Ectodermal cell (in vitro differentiated cells): ENCODE data around the gene LMOD2.
A peak's percentile ranks its signal among the peaks of the same experiment; 100 is the strongest.

Experiments used
- H3K27ac ChIP-seq: 2 replicates; pipeline ENCODE4 v1.7.0; 2013; ENCODE audit warnings: mild to moderate bottlenecking, low read depth, low read length; ENCODE audit not compliant: insufficient read depth, poor library complexity, severe bottlenecking
- H3K27me3 ChIP-seq: 2 replicates; pipeline ENCODE4 v1.7.0; 2013; ENCODE audit warnings: mild to moderate bottlenecking, low read length; ENCODE audit not compliant: insufficient read depth, control insufficient read depth, poor library complexity, severe bottlenecking
- H3K36me3 ChIP-seq: one replicate; pipeline ENCODE4 v1.7.0; 2013; ENCODE audit warnings: low read length; ENCODE audit not compliant: control insufficient read depth, insufficient read depth
- H3K4me1 ChIP-seq: one replicate; pipeline ENCODE4 v1.7.0; 2013; ENCODE audit warnings: low read length; ENCODE audit not compliant: control insufficient read depth, insufficient read depth
- H3K4me3 ChIP-seq: 2 replicates; pipeline ENCODE4 v1.7.0; 2013; ENCODE audit warnings: low read depth, low read length, control low read depth; ENCODE audit not compliant: insufficient read depth
- H3K9me3 ChIP-seq: 2 replicates; pipeline ENCODE4 v1.7.0; 2013; ENCODE audit warnings: mild to moderate bottlenecking, low read length, moderate library complexity; ENCODE audit not compliant: control insufficient read depth
- WGBS, 2 experiments: methylation state at CpG; one replicate each; pipeline ENCODE4 v1.1.7; 2013; ENCODE audit warnings: missing lambda C conversion rate in 2 of 2; 5-methylcytosine and 5-hydroxymethylcytosine counted together

Gene LMOD2

GRCh38 chr7:123637878-123638277, 17.8 kb upstream of the LMOD2 start:
- Histone ChIP-seq H3K4me3 (no peak overlapping the region), H3K27me3 (no peaks in the 10 kb centered on the region), H3K27ac (no peak overlapping the region), H3K4me1 (peaks cover 16% of the 10 kb centered on the region), H3K9me3 (no peaks in the 10 kb centered on the region), H3K36me3 (no peaks in the 10 kb centered on the region)
- 91 to 93% methylated on average over 2 of the region's 2 CpGs for WGBS, 2 experiments

- Histone ChIP-seq H3K4me1 (peaks cover 23% of the 10 kb centered on the region), H3K9me3 (no peaks in the 10 kb centered on the region), H3K27me3 (no peaks in the 10 kb centered on the region), H3K4me3 (no peak overlapping the region), H3K36me3 (no peaks in the 10 kb centered on the region), H3K27ac (no peak overlapping the region)
- WGBS, 2 experiments: 89 to 90% methylated on average over 2 of the region's 2 CpGs
Measured at GRCh38 chr7:123639631-123640030, 16.0 kb upstream of the LMOD2 start.

GRCh38 chr7:123640583-123640982, 15.1 kb upstream of the LMOD2 start:
- Histone ChIP-seq H3K27me3 (no peaks in the 10 kb centered on the region), H3K4me3 (no peak overlapping the region), H3K9me3 (no peaks in the 10 kb centered on the region), H3K36me3 (no peaks in the 10 kb centered on the region), H3K27ac (no peak overlapping the region), H3K4me1 (peaks cover 33% of the 10 kb centered on the region)

DNA sequence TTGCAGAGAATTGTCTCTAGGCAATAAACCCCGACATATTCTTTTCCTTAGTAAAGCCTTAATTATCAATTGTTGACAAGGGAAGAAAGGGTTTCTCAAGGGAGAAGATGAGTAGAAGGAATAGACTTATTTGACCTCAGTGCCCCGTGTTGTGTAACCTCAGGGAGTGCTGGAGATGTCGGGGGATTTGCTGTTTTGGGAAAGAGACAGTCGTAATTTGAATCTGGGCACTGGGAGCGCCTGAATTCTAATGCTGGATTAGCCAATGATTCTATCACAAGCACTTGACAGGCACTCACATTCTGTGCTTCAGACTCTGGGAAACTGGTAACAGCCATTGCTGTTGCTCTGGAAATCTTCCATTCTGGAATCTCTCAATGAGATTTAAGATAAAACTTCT, 13.8 kb upstream of the LMOD2 start:
- WGBS, 2 experiments: 89% methylated on average over 5 of the region's 5 CpGs
- Histone ChIP-seq H3K4me3 (no peak overlapping the region), H3K4me1 (peaks cover 40% of the 10 kb centered on the region)

DNA sequence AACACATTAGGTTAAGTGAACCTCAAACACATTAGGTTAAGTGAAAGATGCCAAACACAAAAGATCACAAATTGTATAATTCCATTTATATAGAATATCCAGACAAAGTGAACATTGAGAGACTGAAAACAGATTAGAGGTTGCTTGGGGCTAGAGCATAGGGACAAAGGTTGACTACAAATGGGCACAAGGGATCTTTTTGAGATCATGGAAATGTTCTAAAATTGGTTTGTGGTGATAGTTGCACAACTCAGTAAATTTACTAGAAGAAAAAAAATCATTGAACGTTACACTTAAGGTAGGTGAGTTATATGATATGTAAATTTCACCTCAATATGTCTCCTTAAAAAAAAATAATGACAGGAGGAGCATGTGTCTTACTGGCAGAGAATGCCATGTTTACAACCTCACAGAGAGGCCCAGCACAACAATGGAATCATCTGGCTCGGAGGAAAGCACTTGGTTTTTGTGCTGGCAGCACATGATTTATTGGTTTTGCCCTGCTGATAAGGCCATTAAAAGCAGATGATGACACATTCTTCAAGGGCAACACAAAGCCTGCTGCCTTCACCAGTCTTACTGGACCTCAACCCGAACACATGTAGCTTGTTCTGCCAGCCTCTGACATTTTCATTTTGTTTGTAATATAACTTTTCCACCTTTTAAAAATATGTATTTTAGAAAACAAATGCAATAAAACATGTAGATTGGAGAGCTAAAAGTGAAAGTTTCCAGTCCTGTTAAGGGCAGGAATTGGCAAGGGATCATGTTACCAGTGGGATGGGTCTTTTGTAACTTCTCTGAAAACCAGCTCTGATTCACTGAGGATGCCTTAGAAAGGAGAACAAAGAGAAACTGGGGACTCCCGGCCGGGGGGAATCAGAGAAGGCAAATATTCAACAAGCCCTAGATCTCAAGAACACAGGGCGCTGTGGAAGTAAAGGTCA, 11.9 kb upstream of the LMOD2 start:
- H3K9me3 ChIP-seq: no peaks in the 10 kb centered on the region
- no peaks in the 10 kb centered on the region for H3K27me3 ChIP-seq
- WGBS, 2 experiments: 5 to 15% methylated on average over 5 of the region's 6 CpGs
- peak overlapping the region; percentile 93 for H3K27ac ChIP-seq
- peaks cover 36% of the 10 kb centered on the region for H3K4me1 ChIP-seq
- H3K4me3 ChIP-seq: no peak overlapping the region
- H3K36me3 ChIP-seq: no peaks in the 10 kb centered on the region

More for the DNA sequence above, 13.8 kb upstream of the LMOD2 start:
- peak overlapping the region; percentile 33 for H3K27ac ChIP-seq
- H3K9me3 ChIP-seq: no peaks in the 10 kb centered on the region
- no peaks in the 10 kb centered on the region for H3K36me3 ChIP-seq
- no peaks in the 10 kb centered on the region for H3K27me3 ChIP-seq

- WGBS, 2 experiments: 54 to 56% methylated on average over 3 of the region's 3 CpGs
- no peaks in the 10 kb centered on the region for H3K27me3 ChIP-seq
- no peak overlapping the region for H3K27ac ChIP-seq
- no peaks in the 10 kb centered on the region for H3K36me3 ChIP-seq
- peaks cover 36% of the 10 kb centered on the region for H3K4me1 ChIP-seq
- H3K9me3 ChIP-seq: no peaks in the 10 kb centered on the region
- H3K4me3 ChIP-seq: no peak overlapping the region
Measured at GRCh38 chr7:123645516-123645915, 10.2 kb upstream of the LMOD2 start.

GRCh38 chr7:123647106-123647730, 8.4 kb upstream of the LMOD2 start:
- Histone ChIP-seq H3K4me3 (no peak overlapping the region), H3K36me3 (no peaks in the 10 kb centered on the region), H3K4me1 (peaks cover 32% of the 10 kb centered on the region), H3K27ac (no peak overlapping the region), H3K27me3 (no peaks in the 10 kb centered on the region), H3K9me3 (no peaks in the 10 kb centered on the region)
- 88 to 90% methylated on average over 7 of the region's 7 CpGs for WGBS, 2 experiments

DNA sequence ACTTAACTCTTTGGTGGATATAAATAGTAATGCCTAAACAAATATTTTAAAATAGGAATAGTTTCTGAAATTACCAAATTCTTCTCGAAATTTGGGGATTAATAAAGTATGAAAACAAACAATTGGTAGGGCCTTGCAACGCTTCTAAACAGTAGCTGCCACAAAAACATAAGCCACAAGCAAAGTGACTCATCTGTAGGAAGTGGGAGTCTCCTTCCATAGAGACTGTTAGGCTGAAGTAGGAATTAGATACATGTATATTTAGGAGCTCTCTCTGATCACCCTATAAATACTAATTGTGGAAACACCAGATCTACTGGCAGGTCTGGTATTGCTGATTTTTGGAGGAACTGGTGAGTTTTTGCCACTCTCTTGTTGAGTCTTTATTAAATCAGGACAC, 5.7 kb upstream of the LMOD2 start:
- H3K27me3 ChIP-seq: no peaks in the 10 kb centered on the region
- no peaks in the 10 kb centered on the region for H3K9me3 ChIP-seq
- peaks cover 20% of the 10 kb centered on the region for H3K4me1 ChIP-seq
- no peak overlapping the region for H3K4me3 ChIP-seq
- WGBS, 2 experiments: 94 to 100% methylated on average over 1 to 2 of the region's 2 CpGs
- H3K27ac ChIP-seq: no peak overlapping the region
- H3K36me3 ChIP-seq: no peaks in the 10 kb centered on the region

DNA sequence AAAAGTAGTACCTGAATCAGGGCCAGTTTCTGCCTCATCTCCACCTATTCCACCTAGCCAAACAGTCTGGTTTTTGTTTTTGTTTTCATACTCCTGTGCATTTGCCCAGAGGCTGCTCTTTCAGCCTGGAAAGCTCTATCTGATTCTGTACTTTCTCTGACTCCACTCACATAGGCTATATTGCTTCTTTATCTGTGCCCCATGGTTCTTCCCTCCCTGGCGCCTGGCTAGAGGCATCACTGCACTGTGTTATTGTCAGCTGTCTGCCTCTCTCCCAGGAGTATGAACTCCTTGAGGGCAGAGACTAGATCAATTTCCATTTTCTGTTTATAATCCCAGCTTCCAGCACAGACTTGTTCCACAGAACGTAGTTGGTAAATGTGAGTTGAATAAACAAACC, 5.1 kb upstream of the LMOD2 start:
- H3K27ac ChIP-seq: no peak overlapping the region
- WGBS, 2 experiments: 83 to 87% methylated on average over 2 of the region's 2 CpGs
- H3K4me1 ChIP-seq: peaks cover 14% of the 10 kb centered on the region
- H3K36me3 ChIP-seq: no peaks in the 10 kb centered on the region
- no peak overlapping the region for H3K4me3 ChIP-seq
- H3K9me3 ChIP-seq: no peaks in the 10 kb centered on the region
- H3K27me3 ChIP-seq: no peaks in the 10 kb centered on the region

DNA sequence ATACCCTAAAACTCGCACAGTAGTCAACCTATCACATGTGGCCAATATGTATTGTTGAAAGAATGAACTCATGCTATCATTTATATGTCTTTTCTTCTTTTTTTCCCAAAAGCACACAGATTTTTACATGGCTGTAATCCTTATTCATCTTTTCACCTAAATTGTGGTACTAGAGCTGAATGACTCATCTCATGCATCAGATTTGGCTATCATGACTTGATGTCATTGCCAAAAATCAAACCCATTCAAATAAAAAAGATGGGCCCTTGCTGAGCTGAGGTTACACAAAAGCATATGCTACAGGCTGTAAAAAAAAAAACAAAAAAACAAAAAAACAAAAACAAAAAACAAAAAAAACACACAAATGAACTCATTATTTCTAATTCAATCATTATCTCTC, 3.3 kb upstream of the LMOD2 start:
- peaks cover 5% of the 10 kb centered on the region for H3K4me1 ChIP-seq
- 100% methylated on average over 1 of the region's 1 CpG for WGBS, 2 experiments
- H3K4me3 ChIP-seq: no peak overlapping the region
- no peaks in the 10 kb centered on the region for H3K36me3 ChIP-seq
- H3K9me3 ChIP-seq: no peaks in the 10 kb centered on the region
- H3K27ac ChIP-seq: no peak overlapping the region
- no peaks in the 10 kb centered on the region for H3K27me3 ChIP-seq
